Psoas muscle (tissue), 8 donors: ENCODE results near the gene PGC. TPM values are rescaled to one million over a fixed set of nuclear protein-coding genes. Genes with fewer than 3 reads are reported as not detected.

Source experiments
- ATAC-seq, 4 donors: fragments of 200-7000 bp; cut with Tn5 transposase; one replicate each; pipeline ENCODE4 v1.9.1; 2020; ENCODE audit warnings: moderate library complexity in 3 of 4, mild to moderate bottlenecking in 2 of 4
- DNase-seq, 2 donors: peaks; one replicate each; pipeline ENCODE4 v3.0.0-alpha.2; 2020
- H3K27ac ChIP-seq: fragments of 200-600 bp; one replicate; pipeline ENCODE4 v1.8.0; 2022
- H3K27me3 ChIP-seq, 3 donors: fragments of 200-600 bp in 1 of 3; one replicate each; pipeline versions ENCODE4 v1.6.1 to v1.8.0; 2013 to 2022; ENCODE audit warnings: low read length in 2 of 3, mild to moderate bottlenecking in 2 of 3, moderate library complexity in 1 of 3; ENCODE audit not compliant: insufficient read depth in 3 of 3
- H3K36me3 ChIP-seq, 2 donors: fragments of 200-600 bp in 1 of 2; one replicate each; pipeline versions ENCODE4 v1.6.1 to v1.8.0; 2013 to 2022; ENCODE audit warnings: low read depth in 1 of 2, mild to moderate bottlenecking in 1 of 2, moderate library complexity in 1 of 2; ENCODE audit not compliant: insufficient read depth in 1 of 2
- H3K4me1 ChIP-seq: fragments of 200-600 bp; one replicate; pipeline ENCODE4 v1.8.0; 2022
- H3K4me3 ChIP-seq: fragments of 200-600 bp; one replicate; pipeline ENCODE4 v1.8.0; 2022; ENCODE audit warnings: mild to moderate bottlenecking
- H3K9me3 ChIP-seq: fragments of 200-600 bp; one replicate; pipeline ENCODE4 v1.8.0; 2022
- WGBS, 3 donors: extraction: QIAGEN DNeasy Blood & Tissue Kit; methylation state at CpG; one replicate each; pipeline versions ENCODE4 v1.1.6 to v1.1.7; 2013; 5-methylcytosine and 5-hydroxymethylcytosine counted together
- intact Hi-C, 2 donors: fragments of 100-400 bp; cut with DNase I; formaldehyde crosslinking; loops; one replicate each; pipeline versions ENCODE4 v1.11.0 to v1.14.2; 2022
- polyA plus RNA-seq, 3 donors: library from polyadenylated mRNA; stranded (reverse); fragments of 200-250 nt; gene quantifications; one replicate each; pipeline ENCODE4 v1.2.3, GENCODE V29; 2013
- total RNA-seq, 4 donors: library from RNA; stranded (reverse); fragmentation: NEBNext Ultra II Directional in 2 of 4; extraction: Animal tissue kit (Norgen Biotek cat#: 25700) in 2 of 4; gene quantifications; one replicate each; pipeline versions ENCODE4 v1.2.1 to v1.2.4, GENCODE V29; 2021 to 2023
- TF ChIP-seq, protein P1 (sequence below): fragments of 200-600 bp; IDR thresholded peaks from one replicate; pipeline ENCODE4 v1.8.0; 2022; ENCODE audit warnings: antibody characterized with exemption
- donor health status: healthy with polysubstance abuse.
- donor health status: DM: no; HTN: no; CAD: no; lungs with moderate emphysema.
- donor health status: Bipolar disorder and iron deficiency.
- donor health status: healthy.
- donor health status: DM: yes; HTN: yes; CAD: no.
- donor health status: DM: no; HTN: no; CAD: no.
- donor health status: DM: no; HTN: no; CAD: no.
- donor health status: DM: yes; HTN: yes; CAD: no.

PGC gene
- total and polyA plus RNA-seq, 7 donors = 0.48 to 1.0 TPM; not detected in 5

DNA sequence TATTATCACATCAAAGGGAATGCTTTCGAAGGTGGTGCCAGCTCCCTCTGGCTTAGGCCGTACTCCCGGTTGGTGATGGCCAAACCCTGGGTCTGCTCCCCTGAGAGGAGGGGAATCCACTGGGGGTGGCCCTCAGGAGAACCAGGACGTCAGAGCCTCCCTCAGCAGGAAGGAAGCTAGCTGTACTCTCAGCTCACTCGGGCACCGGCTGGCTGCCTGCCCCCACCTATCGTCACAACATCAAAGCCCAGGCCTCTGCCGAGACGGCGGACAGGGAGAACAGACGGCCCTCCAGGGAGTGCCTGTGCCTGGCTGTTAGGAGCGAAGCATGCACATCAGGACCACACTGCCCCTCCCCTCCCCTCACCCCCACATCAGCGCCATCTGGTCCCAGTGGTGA lies 9.2 kb upstream of the PGC start:
- Histone ChIP-seq H3K27me3 (no peaks in the 10 kb centered on the region), H3K36me3 (no peaks in the 10 kb centered on the region), H3K4me3 (no peak overlapping the region), H3K4me1 (peaks cover 3% of the 10 kb centered on the region), H3K9me3 (no peaks in the 10 kb centered on the region), H3K27ac (no peak overlapping the region)
- DNase-seq (no peak), ATAC-seq (no peak)
- TF ChIP-seq, protein P1, sequence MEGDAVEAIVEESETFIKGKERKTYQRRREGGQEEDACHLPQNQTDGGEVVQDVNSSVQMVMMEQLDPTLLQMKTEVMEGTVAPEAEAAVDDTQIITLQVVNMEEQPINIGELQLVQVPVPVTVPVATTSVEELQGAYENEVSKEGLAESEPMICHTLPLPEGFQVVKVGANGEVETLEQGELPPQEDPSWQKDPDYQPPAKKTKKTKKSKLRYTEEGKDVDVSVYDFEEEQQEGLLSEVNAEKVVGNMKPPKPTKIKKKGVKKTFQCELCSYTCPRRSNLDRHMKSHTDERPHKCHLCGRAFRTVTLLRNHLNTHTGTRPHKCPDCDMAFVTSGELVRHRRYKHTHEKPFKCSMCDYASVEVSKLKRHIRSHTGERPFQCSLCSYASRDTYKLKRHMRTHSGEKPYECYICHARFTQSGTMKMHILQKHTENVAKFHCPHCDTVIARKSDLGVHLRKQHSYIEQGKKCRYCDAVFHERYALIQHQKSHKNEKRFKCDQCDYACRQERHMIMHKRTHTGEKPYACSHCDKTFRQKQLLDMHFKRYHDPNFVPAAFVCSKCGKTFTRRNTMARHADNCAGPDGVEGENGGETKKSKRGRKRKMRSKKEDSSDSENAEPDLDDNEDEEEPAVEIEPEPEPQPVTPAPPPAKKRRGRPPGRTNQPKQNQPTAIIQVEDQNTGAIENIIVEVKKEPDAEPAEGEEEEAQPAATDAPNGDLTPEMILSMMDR = no peak
- intact Hi-C loops = no loop called here
- WGBS, 3 donors = 61 to 66% (median 64%) methylated on average over 13 of the region's 13 CpGs

- no peak overlapping the region for H3K27ac ChIP-seq
- H3K36me3 ChIP-seq = no peaks in the 10 kb centered on the region
- H3K4me3 ChIP-seq = no peak overlapping the region
- WGBS, 3 donors = 69 to 72% (median 71%) methylated on average over 4 of the region's 4 CpGs
- no peaks in the 10 kb centered on the region for H3K27me3 ChIP-seq
- TF ChIP-seq, protein P1 = no peak
- peaks cover 3% of the 10 kb centered on the region for H3K4me1 ChIP-seq
- DNase-seq = no peak
- no peak for ATAC-seq
- H3K9me3 ChIP-seq = no peaks in the 10 kb centered on the region
- intact Hi-C loops = no loop called here
Measured at GRCh38 chr6:41755895-41756294, 8.7 kb upstream of the PGC start.

- intact Hi-C loops = no loop called here
- no peak for DNase-seq
- no peaks in the 10 kb centered on the region for H3K4me1 ChIP-seq
- no peak for ATAC-seq
- H3K36me3 ChIP-seq = no peaks in the 10 kb centered on the region
- no peak overlapping the region for H3K27ac ChIP-seq
- H3K27me3 ChIP-seq = no peaks in the 10 kb centered on the region
- TF ChIP-seq, protein P1 = no peak
- H3K4me3 ChIP-seq = no peak overlapping the region
- no peaks in the 10 kb centered on the region for H3K9me3 ChIP-seq
- WGBS, 3 donors = 95 to 98% (median 96%) methylated on average over 3 of the region's 3 CpGs
Measured at GRCh38 chr6:41750374-41750773, 3.2 kb upstream of the PGC start.

DNA sequence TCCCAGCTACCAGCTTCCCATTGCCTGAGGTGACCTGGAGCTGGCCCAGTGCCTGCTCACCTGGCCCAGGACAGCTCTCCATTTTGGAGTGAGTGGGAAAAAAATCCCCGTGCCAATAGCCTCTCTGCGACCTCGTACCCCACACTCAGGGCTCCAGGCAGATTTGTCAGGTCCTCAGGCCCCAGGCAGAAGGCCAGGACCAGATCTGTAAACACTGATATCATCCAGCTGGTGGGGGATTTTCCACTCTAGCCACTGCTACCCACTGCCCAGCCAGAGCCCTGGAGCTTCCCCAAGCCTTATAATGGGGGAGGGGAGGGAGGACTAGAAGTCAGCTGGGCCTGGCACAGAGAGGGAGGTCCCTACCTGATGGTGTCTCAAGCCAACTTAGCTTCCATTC lies 1.3 kb upstream of the PGC start:
- TF ChIP-seq, protein P1 = no peak
- DNase-seq (no peak), ATAC-seq (no peak)
- H3K27ac ChIP-seq = no peak overlapping the region
- H3K4me3 ChIP-seq = no peak overlapping the region
- intact Hi-C loops = loop anchor here in 1 of 2 donors (10.0 kb wide), 1 partner anchor 1634 kb away; no protein-coding TSS in a partner anchor
- no peaks in the 10 kb centered on the region for H3K27me3 ChIP-seq
- no peaks in the 10 kb centered on the region for H3K4me1 ChIP-seq
- no peaks in the 10 kb centered on the region for H3K36me3 ChIP-seq
- WGBS, 3 donors = 72 to 78% (median 77%) methylated on average over 3 of the region's 3 CpGs
- H3K9me3 ChIP-seq = no peaks in the 10 kb centered on the region

- intact Hi-C loops = loop anchor here in 1 of 2 donors (10.0 kb wide), 1 partner anchor 1633 kb away; no protein-coding TSS in a partner anchor
- no peak overlapping the region for H3K27ac ChIP-seq
- TF ChIP-seq, protein P1 = no peak
Measured at GRCh38 chr6:41748102-41748477, 893 bp upstream of the PGC start.

More at GRCh38 chr6:41748102-41748477, 893 bp upstream of the PGC start:
- H3K9me3 ChIP-seq = no peaks in the 10 kb centered on the region
- WGBS, 3 donors = 88 to 96% (median 94%) methylated on average over 6 of the region's 6 CpGs
- ATAC-seq (no peak), DNase-seq (no peak)
- H3K36me3 ChIP-seq = no peaks in the 10 kb centered on the region
- no peak overlapping the region for H3K4me3 ChIP-seq
- H3K27me3 ChIP-seq = no peaks in the 10 kb centered on the region
- no peaks in the 10 kb centered on the region for H3K4me1 ChIP-seq
